CD4-positive, alpha-beta T cell treated with Interleukin-21 for 1 hour (primary cell): ENCODE data around the gene CEMIP2.
"Not testable (repeated sequence)": the region's sequence is repeated elsewhere in the genome, so short reads cannot be mapped to it uniquely, and the experiment has no call there.

ENCODE experiments used
- DNase-seq: peaks from one replicate; pipeline ENCODE4 v3.0.0-alpha.2; 2020

CEMIP2 gene

GRCh38 chr9:71768388-71769174, at the start of gene CEMIP2:
TSS of gene CEMIP2 (minus strand) at chr9:71768513. CDS start at chr9:71750373, 18,140 bp downstream.
- DNase-seq, result peak; percentile 90

- no peak for DNase-seq
Measured at GRCh38 chr9:71816916-71817451, 48.7 kb upstream of the CEMIP2 start.

- no peak for DNase-seq
Measured at GRCh38 chr9:71814815-71815214, 46.5 kb upstream of the CEMIP2 start.

GRCh38 chr9:71814226-71814625, 45.9 kb upstream of the CEMIP2 start:
- no peak for DNase-seq

GRCh38 chr9:71812385-71812784, 44.1 kb upstream of the CEMIP2 start:
- DNase-seq, result no peak

- no peak for DNase-seq
Measured at GRCh38 chr9:71808068-71808467, 39.8 kb upstream of the CEMIP2 start.

- DNase-seq, result peak; percentile 79
Measured at GRCh38 chr9:71806901-71807307, 38.6 kb upstream of the CEMIP2 start.

- DNase-seq, result not testable (repeated sequence)
Measured at GRCh38 chr9:71805096-71805495, 36.8 kb upstream of the CEMIP2 start.

- DNase-seq, result no peak
Measured at GRCh38 chr9:71801826-71802225, 33.5 kb upstream of the CEMIP2 start.

GRCh38 chr9:71797266-71797665, 29.0 kb upstream of the CEMIP2 start:
- DNase-seq, result no peak

- peak; percentile 52 for DNase-seq
Measured at GRCh38 chr9:71796100-71796767, 27.9 kb upstream of the CEMIP2 start.

- DNase-seq, result peak; percentile 65
Measured at GRCh38 chr9:71795097-71795813, 26.9 kb upstream of the CEMIP2 start.

GRCh38 chr9:71793386-71794105, 25.2 kb upstream of the CEMIP2 start:
- no peak for DNase-seq

GRCh38 chr9:71791875-71792274, 23.6 kb upstream of the CEMIP2 start:
- no peak for DNase-seq

- no peak for DNase-seq
Measured at GRCh38 chr9:71790296-71790695, 22.0 kb upstream of the CEMIP2 start.

- DNase-seq, result peak; percentile 87
Measured at GRCh38 chr9:71783120-71783523, 14.8 kb upstream of the CEMIP2 start.

- peak; percentile 27 for DNase-seq
Measured at GRCh38 chr9:71781391-71781790, 13.1 kb upstream of the CEMIP2 start.

- DNase-seq, result no peak
Measured at GRCh38 chr9:71780953-71781352, 12.6 kb upstream of the CEMIP2 start.

- DNase-seq, result no peak
Measured at GRCh38 chr9:71778085-71778484, 9.8 kb upstream of the CEMIP2 start.

GRCh38 chr9:71774920-71775319, 6.6 kb upstream of the CEMIP2 start:
- DNase-seq, result no peak

- no peak for DNase-seq
Measured at GRCh38 chr9:71772726-71773125, 4.4 kb upstream of the CEMIP2 start.

- no peak for DNase-seq
Measured at GRCh38 chr9:71770170-71770569, 1.9 kb upstream of the CEMIP2 start.
